Measurements from ENCODE around the gene PCDHGA1. TPM values are rescaled to one million over a fixed set of nuclear protein-coding genes. Genes with fewer than 3 reads are reported as not detected.
A peak's percentile ranks its signal among the peaks of the same experiment; 100 is the strongest.

Gene PCDHGA1
- polyA plus RNA-seq, 2 donors = 0.13 to 0.22 TPM

GRCh38 chr5:141495453-141495811 lies 165.1 kb downstream of the PCDHGA1 start:
- 75 to 84% methylated on average over 8 of the region's 8 CpGs for WGBS, 2 donors
- peaks cover 0 to 8% of the 10 kb centered on the region in 2 donors for H3K4me1 ChIP-seq (ENCODE audit: control insufficient read depth in 2 of 2, insufficient read depth in 2 of 2, low read length in 1 of 2)
- H3K9me3 ChIP-seq (ENCODE audit: control insufficient read depth in 2 of 2, insufficient read depth in 1 of 2, low read depth in 1 of 2, low read length in 1 of 2) = no peaks in the 10 kb centered on the region
- H3K27me3 ChIP-seq (ENCODE audit: control insufficient read depth in 1 of 2, insufficient read depth in 2 of 2, low read length in 2 of 2) = no peaks in the 10 kb centered on the region
- no peak overlapping the region for H3K4me3 ChIP-seq (ENCODE audit: low read depth in 1 of 2, low read length in 2 of 2)
- H3K36me3 ChIP-seq (ENCODE audit: control insufficient read depth in 2 of 2, insufficient read depth in 2 of 2, low read length in 1 of 2) = peaks cover 0 to 15% of the 10 kb centered on the region in 2 donors
- no peak overlapping the region for H3K27ac ChIP-seq (ENCODE audit: low read depth in 2 of 2, low read length in 1 of 2)

- Histone ChIP-seq H3K4me1 (ENCODE audit: control insufficient read depth in 2 of 2, insufficient read depth in 2 of 2, low read length in 1 of 2) (peaks cover 0 to 8% of the 10 kb centered on the region in 2 donors), H3K36me3 (ENCODE audit: control insufficient read depth in 2 of 2, insufficient read depth in 2 of 2, low read length in 1 of 2) (peaks cover 0 to 12% of the 10 kb centered on the region in 2 donors)
- WGBS, 2 donors = 50 to 63% methylated on average over 4 of the region's 4 CpGs
These were observed 165.7 kb downstream of the PCDHGA1 start for GRCh38 chr5:141496038-141496437.

GRCh38 chr5:141501761-141502160 lies 171.4 kb downstream of the PCDHGA1 start:
- Histone ChIP-seq H3K27ac (ENCODE audit: low read depth in 2 of 2, low read length in 1 of 2) (no peak overlapping the region), H3K36me3 (ENCODE audit: control insufficient read depth in 2 of 2, insufficient read depth in 2 of 2, low read length in 1 of 2) (peaks cover 0 to 11% of the 10 kb centered on the region in 2 donors), H3K9me3 (ENCODE audit: control insufficient read depth in 2 of 2, insufficient read depth in 1 of 2, low read depth in 1 of 2, low read length in 1 of 2) (no peaks in the 10 kb centered on the region), H3K27me3 (ENCODE audit: control insufficient read depth in 1 of 2, insufficient read depth in 2 of 2, low read length in 2 of 2) (no peaks in the 10 kb centered on the region), H3K4me3 (ENCODE audit: low read depth in 1 of 2, low read length in 2 of 2) (no peak overlapping the region), H3K4me1 (ENCODE audit: control insufficient read depth in 2 of 2, insufficient read depth in 2 of 2, low read length in 1 of 2) (no peaks in the 10 kb centered on the region)
- WGBS, 2 donors = 79 to 84% methylated on average over 7 of the region's 7 CpGs

More at GRCh38 chr5:141496038-141496437, 165.7 kb downstream of the PCDHGA1 start:
- Histone ChIP-seq H3K27ac (ENCODE audit: low read depth in 2 of 2, low read length in 1 of 2) (no peak overlapping the region), H3K9me3 (ENCODE audit: control insufficient read depth in 2 of 2, insufficient read depth in 1 of 2, low read depth in 1 of 2, low read length in 1 of 2) (no peaks in the 10 kb centered on the region), H3K27me3 (ENCODE audit: control insufficient read depth in 1 of 2, insufficient read depth in 2 of 2, low read length in 2 of 2) (no peaks in the 10 kb centered on the region), H3K4me3 (ENCODE audit: low read depth in 1 of 2, low read length in 2 of 2) (no peak overlapping the region)

GRCh38 chr5:141503681-141504080 lies 173.4 kb downstream of the PCDHGA1 start:
- H3K9me3 ChIP-seq (ENCODE audit: control insufficient read depth in 2 of 2, insufficient read depth in 1 of 2, low read depth in 1 of 2, low read length in 1 of 2) = no peaks in the 10 kb centered on the region
- WGBS, 2 donors = 97 to 98% methylated on average over 2 of the region's 2 CpGs
- H3K4me1 ChIP-seq (ENCODE audit: control insufficient read depth in 2 of 2, insufficient read depth in 2 of 2, low read length in 1 of 2) = peaks cover 0 to 4% of the 10 kb centered on the region in 2 donors
- no peaks in the 10 kb centered on the region for H3K27me3 ChIP-seq (ENCODE audit: control insufficient read depth in 1 of 2, insufficient read depth in 2 of 2, low read length in 2 of 2)
- peaks cover 0 to 16% of the 10 kb centered on the region in 2 donors for H3K36me3 ChIP-seq (ENCODE audit: control insufficient read depth in 2 of 2, insufficient read depth in 2 of 2, low read length in 1 of 2)
- H3K27ac ChIP-seq (ENCODE audit: low read depth in 2 of 2, low read length in 1 of 2) = no peak overlapping the region
- no peak overlapping the region for H3K4me3 ChIP-seq (ENCODE audit: low read depth in 1 of 2, low read length in 2 of 2)

- H3K9me3 ChIP-seq (ENCODE audit: control insufficient read depth in 2 of 2, insufficient read depth in 1 of 2, low read depth in 1 of 2, low read length in 1 of 2) = no peaks in the 10 kb centered on the region
- 93 to 94% methylated on average over 4 of the region's 4 CpGs for WGBS, 2 donors
- no peak overlapping the region for H3K4me3 ChIP-seq (ENCODE audit: low read depth in 1 of 2, low read length in 2 of 2)
- peaks cover 0 to 17% of the 10 kb centered on the region in 2 donors for H3K36me3 ChIP-seq (ENCODE audit: control insufficient read depth in 2 of 2, insufficient read depth in 2 of 2, low read length in 1 of 2)
- no peaks in the 10 kb centered on the region for H3K27me3 ChIP-seq (ENCODE audit: control insufficient read depth in 1 of 2, insufficient read depth in 2 of 2, low read length in 2 of 2)
- peaks cover 0 to 4% of the 10 kb centered on the region in 2 donors for H3K4me1 ChIP-seq (ENCODE audit: control insufficient read depth in 2 of 2, insufficient read depth in 2 of 2, low read length in 1 of 2)
- H3K27ac ChIP-seq (ENCODE audit: low read depth in 2 of 2, low read length in 1 of 2) = no peak overlapping the region
These were observed 173.9 kb downstream of the PCDHGA1 start for GRCh38 chr5:141504216-141504615.

GRCh38 chr5:141506381-141507155 lies 176.3 kb downstream of the PCDHGA1 start:
- Histone ChIP-seq H3K4me3 (ENCODE audit: low read depth in 1 of 2, low read length in 2 of 2) (no peak overlapping the region), H3K27me3 (ENCODE audit: control insufficient read depth in 1 of 2, insufficient read depth in 2 of 2, low read length in 2 of 2) (no peaks in the 10 kb centered on the region), H3K27ac (ENCODE audit: low read depth in 2 of 2, low read length in 1 of 2) (no peak overlapping the region), H3K9me3 (ENCODE audit: control insufficient read depth in 2 of 2, insufficient read depth in 1 of 2, low read depth in 1 of 2, low read length in 1 of 2) (no peaks in the 10 kb centered on the region), H3K36me3 (ENCODE audit: control insufficient read depth in 2 of 2, insufficient read depth in 2 of 2, low read length in 1 of 2) (peaks cover 2 to 30% of the 10 kb centered on the region in 2 donors), H3K4me1 (ENCODE audit: control insufficient read depth in 2 of 2, insufficient read depth in 2 of 2, low read length in 1 of 2) (peaks cover 0 to 4% of the 10 kb centered on the region in 2 donors)
- WGBS, 2 donors = 82 to 88% methylated on average over 7 to 8 of the region's 8 CpGs

GRCh38 chr5:141507387-141508091 lies 177.2 kb downstream of the PCDHGA1 start:
- Histone ChIP-seq H3K27ac (ENCODE audit: low read depth in 2 of 2, low read length in 1 of 2) (peak overlapping the region; percentile 75 to 81), H3K9me3 (ENCODE audit: control insufficient read depth in 2 of 2, insufficient read depth in 1 of 2, low read depth in 1 of 2, low read length in 1 of 2) (no peaks in the 10 kb centered on the region), H3K4me1 (ENCODE audit: control insufficient read depth in 2 of 2, insufficient read depth in 2 of 2, low read length in 1 of 2) (peaks cover 0 to 4% of the 10 kb centered on the region in 2 donors), H3K36me3 (ENCODE audit: control insufficient read depth in 2 of 2, insufficient read depth in 2 of 2, low read length in 1 of 2) (peaks cover 2 to 33% of the 10 kb centered on the region in 2 donors), H3K27me3 (ENCODE audit: control insufficient read depth in 1 of 2, insufficient read depth in 2 of 2, low read length in 2 of 2) (no peaks in the 10 kb centered on the region), H3K4me3 (ENCODE audit: low read depth in 1 of 2, low read length in 2 of 2) (no peak overlapping the region)
- WGBS, 2 donors = 61 to 67% methylated on average over 11 of the region's 11 CpGs

GRCh38 chr5:141508440-141508797 lies 178.1 kb downstream of the PCDHGA1 start:
- Histone ChIP-seq H3K4me3 (ENCODE audit: low read depth in 1 of 2, low read length in 2 of 2) (peak overlapping the region in 1 of 2 donors; percentile 8), H3K27ac (ENCODE audit: low read depth in 2 of 2, low read length in 1 of 2) (peak overlapping the region; percentile 75 to 81), H3K9me3 (ENCODE audit: control insufficient read depth in 2 of 2, insufficient read depth in 1 of 2, low read depth in 1 of 2, low read length in 1 of 2) (no peaks in the 10 kb centered on the region), H3K36me3 (ENCODE audit: control insufficient read depth in 2 of 2, insufficient read depth in 2 of 2, low read length in 1 of 2) (peaks cover 2 to 33% of the 10 kb centered on the region in 2 donors), H3K4me1 (ENCODE audit: control insufficient read depth in 2 of 2, insufficient read depth in 2 of 2, low read length in 1 of 2) (peaks cover 2 to 5% of the 10 kb centered on the region in 2 donors), H3K27me3 (ENCODE audit: control insufficient read depth in 1 of 2, insufficient read depth in 2 of 2, low read length in 2 of 2) (no peaks in the 10 kb centered on the region)
- 45 to 49% methylated on average over 9 of the region's 9 CpGs for WGBS, 2 donors

GRCh38 chr5:141508798-141509611 lies 178.7 kb downstream of the PCDHGA1 start:
- Histone ChIP-seq H3K4me1 (ENCODE audit: control insufficient read depth in 2 of 2, insufficient read depth in 2 of 2, low read length in 1 of 2) (peaks cover 4 to 11% of the 10 kb centered on the region in 2 donors), H3K27me3 (ENCODE audit: control insufficient read depth in 1 of 2, insufficient read depth in 2 of 2, low read length in 2 of 2) (no peaks in the 10 kb centered on the region), H3K36me3 (ENCODE audit: control insufficient read depth in 2 of 2, insufficient read depth in 2 of 2, low read length in 1 of 2) (peaks cover 2 to 29% of the 10 kb centered on the region in 2 donors), H3K27ac (ENCODE audit: low read depth in 2 of 2, low read length in 1 of 2) (peak overlapping the region; percentile 75 to 81), H3K4me3 (ENCODE audit: low read depth in 1 of 2, low read length in 2 of 2) (peak overlapping the region in 1 of 2 donors; percentile 8), H3K9me3 (ENCODE audit: control insufficient read depth in 2 of 2, insufficient read depth in 1 of 2, low read depth in 1 of 2, low read length in 1 of 2) (no peaks in the 10 kb centered on the region)
- WGBS, 2 donors = 41 to 50% methylated on average over 23 of the region's 23 CpGs

Measured in esophagus (tissue), 2 donors.